NT2/D1 (cell line): ENCODE data around the gene PRTFDC1.

Source experiments
- SUZ12 ChIP-seq: IDR thresholded peaks from 2 replicates; pipeline ENCODE4 v1.6.1; 2011; ENCODE audit not compliant: insufficient read length, insufficient read depth; ENCODE audit errors: extremely low read depth
- YY1 ChIP-seq: IDR thresholded peaks from 2 replicates; pipeline ENCODE4 v1.6.1; 2011; ENCODE audit not compliant: insufficient read length, insufficient read depth
- ZNF274 ChIP-seq: IDR thresholded peaks from 2 replicates; pipeline ENCODE4 v1.6.1; 2011; ENCODE audit warnings: mild to moderate bottlenecking, low read depth, low read length

DNA sequence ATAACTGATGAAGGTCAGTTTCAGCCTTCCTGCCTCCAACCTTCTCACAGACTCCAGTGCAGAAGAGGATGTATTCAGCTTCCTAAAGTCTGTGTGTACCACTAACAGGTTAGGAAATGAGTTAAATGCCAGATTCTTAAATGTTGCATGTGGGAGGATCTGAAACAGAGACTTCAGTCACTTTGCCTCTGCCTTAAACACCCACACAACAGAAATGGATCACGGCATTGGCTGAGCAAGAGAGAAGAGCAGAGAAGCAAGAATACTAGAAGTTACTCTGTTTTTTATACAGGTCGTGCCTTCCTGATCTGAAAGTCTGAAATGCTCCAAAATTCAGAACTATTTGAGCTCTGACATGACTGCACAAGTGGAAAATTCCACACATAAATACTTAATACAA lies 129.8 kb downstream of the PRTFDC1 start:
- TF ChIP-seq ZNF274 (no peak), YY1 (no peak), SUZ12 (no peak)
